CD14-positive monocyte (primary cell): ENCODE data around the gene LEKR1. TPM values are rescaled to one million over a fixed set of nuclear protein-coding genes. Genes with fewer than 3 reads are reported as not detected.

Experiments
- DNase-seq, 3 donors: peaks; one replicate each; pipeline ENCODE4 v3.0.0-alpha.2; 2011 to 2022
- H2AFZ ChIP-seq: 2 replicates; pipeline ENCODE4 v1.6.0; 2012; ENCODE audit warnings: mild to moderate bottlenecking, low read depth, low read length, inconsistent platforms; ENCODE audit not compliant: insufficient read depth, poor library complexity, severe bottlenecking
- H3K27ac ChIP-seq, 2 donors: 1 replicate in 1 of 2; 2 replicates in 1 of 2; pipeline ENCODE4 v1.5.1; 2012 to 2013; ENCODE audit warnings: low read length in 2 of 2, control low read depth in 1 of 2, inconsistent platforms in 1 of 2, low read depth in 1 of 2, mild to moderate bottlenecking in 1 of 2
- H3K27me3 ChIP-seq, 2 donors: one replicate each; pipeline versions ENCODE4 v1.6.0 to v1.6.1; 2011 to 2013; ENCODE audit warnings: low read length in 2 of 2; ENCODE audit not compliant: control insufficient read depth in 2 of 2, insufficient read depth in 2 of 2
- H3K36me3 ChIP-seq, 2 donors: replicated peaks in 1 of 2; 1 replicate in 1 of 2; 2 replicates in 1 of 2; pipeline versions ENCODE4 v1.5.1 to v1.6.1; 2012 to 2013; ENCODE audit warnings: low read length in 2 of 2, control low read depth in 1 of 2, inconsistent platforms in 1 of 2, mild to moderate bottlenecking in 1 of 2; ENCODE audit not compliant: insufficient read depth in 2 of 2, control insufficient read depth in 1 of 2
- H3K4me1 ChIP-seq, 2 donors: 1 replicate in 1 of 2; 2 replicates in 1 of 2; pipeline versions ENCODE4 v1.5.1 to v1.6.1; 2012 to 2013; ENCODE audit warnings: low read length in 2 of 2, control low read depth in 1 of 2, inconsistent platforms in 1 of 2, mild to moderate bottlenecking in 1 of 2, moderate library complexity in 1 of 2; ENCODE audit not compliant: insufficient read depth in 2 of 2, control insufficient read depth in 1 of 2
- H3K4me2 ChIP-seq: replicated peaks from 2 replicates; pipeline ENCODE3; 2012; ENCODE audit warnings: low read length, moderate library complexity, mild to moderate bottlenecking; ENCODE audit not compliant: poor library complexity, severe bottlenecking; ENCODE audit errors: extremely low read depth
- H3K4me3 ChIP-seq, 3 experiments: fragments of 200-600 bp in 1 of 3; sonication (generic) in 1 of 3; replicated peaks in 1 of 3; 1 replicate in 2 of 3; 2 replicates in 1 of 3; pipeline ENCODE4 v1.5.1; 2011 to 2013; ENCODE audit warnings: low read length in 3 of 3, mild to moderate bottlenecking in 3 of 3, control low read depth in 2 of 3, low read depth in 2 of 3, inconsistent platforms in 1 of 3, moderate library complexity in 1 of 3
- H3K79me2 ChIP-seq: 2 replicates; pipeline ENCODE4 v1.6.0; 2012; ENCODE audit warnings: mild to moderate bottlenecking, control low read depth, inconsistent platforms, low read length, moderate library complexity; ENCODE audit not compliant: insufficient read depth
- H3K9ac ChIP-seq: 2 replicates; pipeline ENCODE4 v1.6.0; 2017; ENCODE audit warnings: low read length, mild to moderate bottlenecking; ENCODE audit not compliant: insufficient read depth, poor library complexity, severe bottlenecking
- H3K9me3 ChIP-seq, 2 donors: replicated peaks in 1 of 2; 1 replicate in 1 of 2; 2 replicates in 1 of 2; pipeline versions ENCODE4 v1.5.1 to v1.6.1; 2012 to 2013; ENCODE audit warnings: low read length in 2 of 2, control low read depth in 1 of 2; ENCODE audit not compliant: control insufficient read depth in 1 of 2, insufficient read depth in 1 of 2
- H4K20me1 ChIP-seq: 2 replicates; pipeline ENCODE4 v1.6.0; 2012; ENCODE audit warnings: mild to moderate bottlenecking, low read length, control low read depth, moderate library complexity; ENCODE audit not compliant: insufficient read depth
- H3K27ac Mint-ChIP-seq, 7 donors: one replicate each; pipeline ENCODE4 v1.8.0; 2020; ENCODE audit warnings: mild to moderate bottlenecking in 7 of 7, mixed read lengths in 7 of 7, moderate library complexity in 6 of 7, inconsistent platforms in 2 of 7
- H3K27me3 Mint-ChIP-seq, 3 donors: one replicate each; pipeline ENCODE4 v1.8.0; 2021 to 2022; ENCODE audit warnings: low read depth in 3 of 3, mild to moderate bottlenecking in 3 of 3, mixed read lengths in 3 of 3, moderate library complexity in 3 of 3, inconsistent platforms in 1 of 3
- H3K36me3 Mint-ChIP-seq, 2 donors: one replicate each; pipeline ENCODE4 v1.8.0; 2020; ENCODE audit warnings: mixed read lengths in 2 of 2, inconsistent platforms in 1 of 2, mild to moderate bottlenecking in 1 of 2
- H3K4me1 Mint-ChIP-seq: one replicate; pipeline ENCODE4 v1.8.0; 2020; ENCODE audit warnings: mild to moderate bottlenecking, mixed read lengths
- H3K4me3 Mint-ChIP-seq, 2 donors: one replicate each; pipeline ENCODE4 v1.8.0; 2020; ENCODE audit warnings: mild to moderate bottlenecking in 2 of 2, mixed read lengths in 2 of 2, moderate library complexity in 1 of 2
- H3K9me3 Mint-ChIP-seq, 7 donors: one replicate each; pipeline ENCODE4 v1.8.0; 2020 to 2022; ENCODE audit warnings: mixed read lengths in 7 of 7, mild to moderate bottlenecking in 6 of 7, moderate library complexity in 6 of 7, inconsistent platforms in 2 of 7
- CTCF ChIP-seq: fragments of 200-600 bp; IDR thresholded peaks from one replicate; pipeline ENCODE4 v1.8.0; 2022; ENCODE audit warnings: antibody characterized with exemption, mild to moderate bottlenecking
- WGBS: methylation state at CpG from one replicate; pipeline ENCODE4 v1.1.5; 2013; ENCODE audit warnings: missing lambda C conversion rate; ENCODE audit not compliant: insufficient coverage; 5-methylcytosine and 5-hydroxymethylcytosine counted together
- intact Hi-C, 2 donors: fragments of 100-400 bp; cut with micrococcal nuclease; formaldehyde crosslinking; loops; one replicate each; pipeline versions ENCODE4 v1.15.0 to v1.15.1; 2023
- polyA plus RNA-seq, 3 donors: library from polyadenylated mRNA; depleted of rRNA in 1 of 3; unstranded in 2 of 3; stranded (reverse) in 1 of 3; fragments of 300-500 nt in 2 of 3; fragments of >200 nt in 1 of 3; fragmentation: Illumina TruSeq in 2 of 3; gene quantifications; 1 replicate in 2 of 3; 2 replicates in 1 of 3; pipeline ENCODE4 v1.2.3, GENCODE V29; 2012 to 2021

LEKR1 gene
- polyA plus RNA-seq, 3 donors, result 0.51 to 0.80 TPM; not detected in 1

- Histone ChIP-seq H4K20me1 (no peaks in the 10 kb centered on the region), H3K9ac (no peak overlapping the region), H3K27me3 (peaks cover 0 to 6% of the 10 kb centered on the region in 2 donors), H3K4me3 (no peak overlapping the region), H3K27ac (no peak overlapping the region), H2AFZ (no peak overlapping the region), H3K79me2 (no peaks in the 10 kb centered on the region), H3K9me3 (no peaks in the 10 kb centered on the region), H3K4me2 (no peak overlapping the region), H3K4me1 (peaks cover 8 to 9% of the 10 kb centered on the region in 2 donors), H3K36me3 (no peaks in the 10 kb centered on the region)
- no peak for TF ChIP-seq CTCF
- H3K36me3 Mint-ChIP-seq, result no peaks in the 10 kb centered on the region
- no peak overlapping the region for H3K4me3 Mint-ChIP-seq
- no peak for DNase-seq
- peaks cover 14% of the 10 kb centered on the region for H3K4me1 Mint-ChIP-seq
- intact Hi-C loops, result loop anchor here in 1 of 2 donors (5.0 to 10.0 kb wide), 2 partner anchors 409 to 932 kb away; partner anchors contain the start of gene TIPARP
- H3K27me3 Mint-ChIP-seq, result peaks cover 7 to 11% (median 9%) of the 10 kb centered on the region in 3 donors
- peak overlapping the region in 1 of 7 donors; percentile 41 for H3K27ac Mint-ChIP-seq
- H3K9me3 Mint-ChIP-seq, result no peaks in the 10 kb centered on the region
- 100% methylated on average over 1 of the region's 1 CpG for WGBS
Observed at GRCh38 chr3:157083824-157084223, 257.7 kb downstream of the LEKR1 start.

- intact Hi-C loops, result loop anchor here in 1 of 2 donors (5.0 to 10.0 kb wide), 3 partner anchors 41 to 534 kb away; partner anchors contain the start of gene TIPARP
- WGBS, result no CpG with 5 or more reads among the region's 6 CpGs
- peaks cover 6 to 11% (median 9%) of the 10 kb centered on the region in 3 donors for H3K27me3 Mint-ChIP-seq
Observed at GRCh38 chr3:157086060-157086750, 260.1 kb downstream of the LEKR1 start.

More at GRCh38 chr3:157086060-157086750, 260.1 kb downstream of the LEKR1 start:
- Histone ChIP-seq H3K36me3 (no peaks in the 10 kb centered on the region), H3K79me2 (no peaks in the 10 kb centered on the region), H2AFZ (no peak overlapping the region), H3K27ac (no peak overlapping the region), H4K20me1 (no peaks in the 10 kb centered on the region), H3K4me3 (no peak overlapping the region), H3K9me3 (no peaks in the 10 kb centered on the region), H3K27me3 (peaks cover 0 to 6% of the 10 kb centered on the region in 2 donors), H3K4me2 (no peak overlapping the region), H3K4me1 (peaks cover 31 to 32% of the 10 kb centered on the region in 2 donors), H3K9ac (no peak overlapping the region)
- peak overlapping the region in 1 of 2 donors; percentile 37 for H3K4me3 Mint-ChIP-seq
- H3K36me3 Mint-ChIP-seq, result no peaks in the 10 kb centered on the region
- no peak for DNase-seq
- H3K9me3 Mint-ChIP-seq, result no peaks in the 10 kb centered on the region
- no peak for TF ChIP-seq CTCF
- H3K4me1 Mint-ChIP-seq, result peaks cover 36% of the 10 kb centered on the region
- H3K27ac Mint-ChIP-seq, result no peak overlapping the region
